IMR-90 (cell line): Measurements from ENCODE around the gene ALDH1L2. TPM values are rescaled to one million over a fixed set of nuclear protein-coding genes. Genes with fewer than 3 reads are reported as not detected.

Experiments used
- ATAC-seq: fragments of 200-7000 bp; cut with Tn5 transposase; 2 replicates; pipeline ENCODE4 v1.9.1; 2020; ENCODE audit warnings: low read depth, mild to moderate bottlenecking, moderate library complexity
- BruUV-seq: library from RNA; stranded (reverse); fragments of 400-500 nt; replicated peaks from 2 replicates; lab custom pipeline; 2021; lab: Mats Ljungman, UMichigan
- CTCF ChIA-PET: fragments of 300-600 bp; formaldehyde crosslinking; extraction: SDS; loops from one replicate; lab custom pipeline; 2021; ENCODE audit warnings: antibody characterized with exemption; lab: Yijun Ruan, JAX
- POLR2A ChIA-PET: fragments of 300-600 bp; sonication (Branson Sonifier 250); formaldehyde crosslinking; loops from one replicate; lab custom pipeline; 2022; ENCODE audit warnings: antibody characterized with exemption; ENCODE audit not compliant: unreplicated experiment; lab: Charles Lee
- DNase-seq: peaks from one replicate; pipeline ENCODE4 v3.0.0; 2013
- H2AFZ ChIP-seq: replicated peaks from 2 replicates; pipeline ENCODE3; 2013; ENCODE audit warnings: low read length, mild to moderate bottlenecking; ENCODE audit not compliant: poor library complexity
- H2AK5ac ChIP-seq: 2 replicates; pipeline ENCODE4 v1.6.1; 2013; ENCODE audit warnings: low read depth, low read length, inconsistent platforms
- H2AK9ac ChIP-seq: replicated peaks from 2 replicates; pipeline ENCODE3; 2013; ENCODE audit warnings: mild to moderate bottlenecking, low read depth, low read length, moderate library complexity; ENCODE audit not compliant: poor library complexity
- H2BK120ac ChIP-seq: 2 replicates; pipeline ENCODE4 v1.6.1; 2013; ENCODE audit warnings: low read depth, low read length, inconsistent platforms
- H2BK15ac ChIP-seq: 3 replicates; pipeline ENCODE4 v1.6.1; 2013; ENCODE audit warnings: low read depth, low read length, inconsistent platforms
- H2BK20ac ChIP-seq: 2 replicates; pipeline ENCODE4 v1.6.1; 2013; ENCODE audit warnings: low read depth, mild to moderate bottlenecking, inconsistent platforms, low read length, moderate library complexity
- H2BK5ac ChIP-seq: 2 replicates; pipeline ENCODE4 v1.6.1; 2013; ENCODE audit warnings: mild to moderate bottlenecking, low read depth, low read length, inconsistent platforms; ENCODE audit not compliant: poor library complexity, severe bottlenecking
- H3K14ac ChIP-seq: replicated peaks from 2 replicates; pipeline ENCODE4 v1.6.1; 2013; ENCODE audit warnings: low read depth, low read length, inconsistent platforms
- H3K18ac ChIP-seq: 2 replicates; pipeline ENCODE4 v1.6.1; 2013; ENCODE audit warnings: low read depth, low read length, control low read depth
- H3K23ac ChIP-seq: 2 replicates; pipeline ENCODE4 v1.6.1; 2013; ENCODE audit warnings: low read depth, low read length, inconsistent platforms
- H3K27ac ChIP-seq: 2 replicates; pipeline ENCODE4 v1.5.1; 2013; ENCODE audit warnings: mild to moderate bottlenecking, control low read depth, low read length; ENCODE audit not compliant: insufficient read depth
- H3K27me3 ChIP-seq: 2 replicates; pipeline ENCODE4 v1.6.1; 2013; ENCODE audit warnings: low read length; ENCODE audit not compliant: control insufficient read depth, insufficient read depth
- H3K36me3 ChIP-seq: 2 replicates; pipeline ENCODE4 v1.6.1; 2013; ENCODE audit warnings: low read length, mixed read lengths; ENCODE audit not compliant: control insufficient read depth, insufficient read depth
- H3K4ac ChIP-seq: 2 replicates; pipeline ENCODE4 v1.6.1; 2013; ENCODE audit warnings: low read depth, low read length, inconsistent platforms
- H3K4me1 ChIP-seq: 2 replicates; pipeline ENCODE4 v1.6.1; 2013; ENCODE audit warnings: low read length, mixed read lengths; ENCODE audit not compliant: control insufficient read depth, insufficient read depth
- H3K4me2 ChIP-seq: 2 replicates; pipeline ENCODE4 v1.6.1; 2013; ENCODE audit warnings: low read depth, mild to moderate bottlenecking, control low read depth, low read length, moderate library complexity
- H3K4me3 ChIP-seq: 2 replicates; pipeline ENCODE4 v1.5.1; 2013; ENCODE audit warnings: low read depth, mild to moderate bottlenecking, control low read depth, low read length, moderate library complexity; ENCODE audit not compliant: insufficient read depth
- H3K56ac ChIP-seq: 2 replicates; pipeline ENCODE4 v1.6.1; 2013; ENCODE audit warnings: low read length, inconsistent platforms; ENCODE audit not compliant: insufficient read depth; ENCODE audit errors: extremely low read depth
- H3K79me1 ChIP-seq, 2 experiments: 2 replicates each; pipeline ENCODE4 v1.6.1; 2013; ENCODE audit warnings: low read length in 2 of 2, inconsistent platforms in 1 of 2, low read depth in 1 of 2
- H3K9ac ChIP-seq: 2 replicates; pipeline ENCODE4 v1.6.1; 2013; ENCODE audit warnings: low read depth, low read length, control low read depth
- H3K9me1 ChIP-seq: 2 replicates; pipeline ENCODE4 v1.6.1; 2013; ENCODE audit warnings: low read length, inconsistent platforms; ENCODE audit not compliant: insufficient read depth
- H3K9me3 ChIP-seq: 2 replicates; pipeline ENCODE4 v1.6.1; 2013; ENCODE audit warnings: low read length; ENCODE audit not compliant: control insufficient read depth, insufficient read depth
- H4K20me1 ChIP-seq: 2 replicates; pipeline ENCODE4 v1.6.1; 2013; ENCODE audit warnings: low read length, inconsistent platforms; ENCODE audit not compliant: insufficient read depth
- H4K5ac ChIP-seq: 2 replicates; pipeline ENCODE4 v1.6.1; 2013; ENCODE audit warnings: mild to moderate bottlenecking, low read depth, low read length, control low read depth
- H4K8ac ChIP-seq, 2 experiments: 2 replicates each; pipeline ENCODE4 v1.6.1; 2013; ENCODE audit warnings: low read depth in 2 of 2, low read length in 2 of 2, control low read depth in 1 of 2, inconsistent platforms in 1 of 2
- H4K91ac ChIP-seq: 2 replicates; pipeline ENCODE4 v1.6.1; 2013; ENCODE audit warnings: low read depth, low read length, inconsistent platforms; ENCODE audit not compliant: insufficient read depth
- ELK1 ChIP-seq: fragments of 150-350 bp; IDR thresholded peaks from 2 replicates; pipeline ENCODE4 v1.6.1; 2016; ENCODE audit warnings: low read depth, mild to moderate bottlenecking, low read length, moderate library complexity, borderline replicate concordance
- MAFK ChIP-seq: IDR thresholded peaks from 2 replicates; pipeline ENCODE4 v1.6.1; 2012; ENCODE audit warnings: low read depth, low read length, improper control_type of control experiment
- MAZ ChIP-seq: IDR thresholded peaks from 2 replicates; pipeline ENCODE4 v1.6.1; 2012; ENCODE audit warnings: low read depth, mild to moderate bottlenecking, low read length, improper control_type of control experiment, moderate library complexity, borderline replicate concordance
- RCOR1 ChIP-seq: IDR thresholded peaks from 2 replicates; pipeline ENCODE4 v1.6.1; 2012; ENCODE audit warnings: mild to moderate bottlenecking, low read length, improper control_type of control experiment; ENCODE audit not compliant: insufficient replicate concordance
- WGBS, 2 experiments: methylation state at CpG; one replicate each; pipeline versions ENCODE4 v1.1.5 to v1.1.7; 2013; ENCODE audit warnings: missing lambda C conversion rate in 2 of 2; ENCODE audit not compliant: insufficient read length in 1 of 2; ENCODE audit errors: extremely low coverage in 2 of 2; 5-methylcytosine and 5-hydroxymethylcytosine counted together
- dilution Hi-C: fragments of 300-500 bp; cut with HindIII; formaldehyde crosslinking; loops from one replicate; pipeline ENCODE4 v1.14.3; 2018; ENCODE audit warnings: low sequenced_read_pairs; ENCODE audit not compliant: unreplicated experiment
- in situ Hi-C: fragments of 300-500 bp; cut with MboI; formaldehyde crosslinking; loops from 3 replicates; pipeline ENCODE4 v1.14.3; 2019; ENCODE audit warnings: low sequenced_read_pairs, inconsistent platforms, mixed read lengths
- intact Hi-C: fragments of 100-400 bp; cut with micrococcal nuclease; formaldehyde crosslinking; loops from 2 replicates; pipeline ENCODE4 v1.10.0; 2022
- polyA plus RNA-seq, 3 experiments: library from polyadenylated mRNA; depleted of rRNA; stranded (reverse); fragments of >200 nt; gene quantifications; 2 replicates each; pipeline ENCODE4 v1.2.3, GENCODE V29; 2012; ENCODE audit warnings: low replicate concordance in 1 of 3
- total RNA-seq: library from RNA; depleted of rRNA; stranded (reverse); fragments of >200 nt; gene quantifications from 2 replicates; pipeline ENCODE4 v1.2.3, GENCODE V29; 2012
- TF ChIP-seq, protein P1 (sequence below): fragments of 150-350 bp; IDR thresholded peaks from 2 replicates; pipeline ENCODE4 v1.6.1; 2017; ENCODE audit warnings: mild to moderate bottlenecking, antibody characterized with exemption, low read length, low read depth

The ALDH1L2 gene
- total and polyA plus RNA-seq, 2 of the 4 experiments (the other 2 are of a cell fraction): 21.1 to 22.8 TPM

DNA sequence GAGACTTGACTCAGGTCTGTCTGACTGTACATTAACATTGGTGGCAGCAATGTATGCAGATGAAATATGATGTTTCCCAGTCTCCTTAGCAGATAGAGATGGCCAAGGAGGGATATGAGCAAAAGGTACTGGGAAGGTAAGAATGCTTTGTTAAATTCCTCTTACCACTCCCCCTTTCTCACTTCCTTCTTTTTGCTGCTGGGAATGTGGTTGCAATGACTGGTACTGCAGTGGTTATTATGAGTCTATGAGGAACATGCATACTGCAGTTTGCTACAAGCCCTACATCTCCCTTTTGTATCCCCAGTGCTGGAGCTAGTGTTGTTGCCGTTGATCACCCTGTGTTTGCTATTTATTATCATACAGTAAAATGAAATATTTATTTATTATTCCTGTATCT, 35.9 kb downstream of the ALDH1L2 start:
- no peak overlapping the region for H2BK120ac ChIP-seq
- dilution Hi-C loops: no loop called here
- CTCF ChIA-PET: no interaction called here

More for the DNA sequence above, 35.9 kb downstream of the ALDH1L2 start:
- H3K18ac ChIP-seq: no peak overlapping the region
- H3K27ac ChIP-seq: no peak overlapping the region
- no CpG with 5 or more reads among the region's 1 CpG for WGBS, 2 experiments
- H3K14ac ChIP-seq: no peak overlapping the region
- intact Hi-C loops (no loop called here), in situ Hi-C loops (no loop called here)
- no peaks in the 10 kb centered on the region for H4K20me1 ChIP-seq
- H2AFZ ChIP-seq: no peak overlapping the region
- H2BK15ac ChIP-seq: no peak overlapping the region
- no peak overlapping the region for H2BK5ac ChIP-seq
- ATAC-seq: no peak
- no peaks in the 10 kb centered on the region for H3K27me3 ChIP-seq
- no peak overlapping the region for H4K8ac ChIP-seq
- H2BK20ac ChIP-seq: no peak overlapping the region
- no peak overlapping the region for H3K4ac ChIP-seq
- no peak for DNase-seq
- H2AK9ac ChIP-seq: no peak overlapping the region
- no peak overlapping the region for H2AK5ac ChIP-seq
- H3K4me1 ChIP-seq: no peaks in the 10 kb centered on the region
- BruUV-seq: no TSS peak
- H3K79me1 ChIP-seq: no peaks in the 10 kb centered on the region; a peak in 1 of 4 replicates
- TF ChIP-seq, protein P1, sequence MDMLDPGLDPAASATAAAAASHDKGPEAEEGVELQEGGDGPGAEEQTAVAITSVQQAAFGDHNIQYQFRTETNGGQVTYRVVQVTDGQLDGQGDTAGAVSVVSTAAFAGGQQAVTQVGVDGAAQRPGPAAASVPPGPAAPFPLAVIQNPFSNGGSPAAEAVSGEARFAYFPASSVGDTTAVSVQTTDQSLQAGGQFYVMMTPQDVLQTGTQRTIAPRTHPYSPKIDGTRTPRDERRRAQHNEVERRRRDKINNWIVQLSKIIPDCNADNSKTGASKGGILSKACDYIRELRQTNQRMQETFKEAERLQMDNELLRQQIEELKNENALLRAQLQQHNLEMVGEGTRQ: no peak
- TF ChIP-seq MAZ (no peak), RCOR1 (no peak), ELK1 (no peak), MAFK (no peak)
- H4K91ac ChIP-seq: no peak overlapping the region
- no peak overlapping the region for H3K4me2 ChIP-seq
- H3K9me3 ChIP-seq: no peaks in the 10 kb centered on the region
- no peak overlapping the region for H3K56ac ChIP-seq
- H3K36me3 ChIP-seq: peaks cover 25% of the 10 kb centered on the region
- no peaks in the 10 kb centered on the region for H3K9me1 ChIP-seq
- no peak overlapping the region for H3K9ac ChIP-seq
- POLR2A ChIA-PET: no interaction called here
- no peak overlapping the region for H3K23ac ChIP-seq
- no peak overlapping the region for H4K5ac ChIP-seq
- H3K4me3 ChIP-seq: no peak overlapping the region
